ENCODE results near the gene MTAP. TPM values are rescaled to one million over a fixed set of nuclear protein-coding genes. Genes with fewer than 3 reads are reported as not detected.
A peak's percentile ranks its signal among the peaks of the same experiment; 100 is the strongest.

MTAP gene
- total and polyA plus RNA-seq, 2 experiments from 2014 or later: 21.5 to 23.0 TPM

- H3K36me3 ChIP-seq: no peaks in the 10 kb centered on the region
- TF ChIP-seq CTCF (IDR thresholded peaks at IDR 0.05; ENCODE audit: low read depth, low read length): no peak
- no peaks in the 10 kb centered on the region for H3K4me1 ChIP-seq (ENCODE audit: low read depth)
- peaks cover 89% of the 10 kb centered on the region for H3K27me3 ChIP-seq
- peak in 1 of 2 donors; percentile 80 for DNase-seq (ENCODE audit: low read depth in 1 of 2, low spot score in 1 of 2)
- no peak overlapping the region for H3K27ac ChIP-seq
- H3K9me3 ChIP-seq (ENCODE audit: low read depth): no peaks in the 10 kb centered on the region
- peak overlapping the region; percentile 13 for H3K4me3 ChIP-seq
These were observed 162.5 kb downstream of the MTAP start for GRCh38 chr9:21964925-21965385.

GRCh38 chr9:21965401-21965951 lies 163.0 kb downstream of the MTAP start:
- Histone ChIP-seq H3K4me1 (ENCODE audit: low read depth) (no peaks in the 10 kb centered on the region), H3K27ac (no peak overlapping the region), H3K36me3 (no peaks in the 10 kb centered on the region), H3K4me3 (peak overlapping the region; percentile 13), H3K27me3 (peaks cover 94% of the 10 kb centered on the region), H3K9me3 (ENCODE audit: low read depth) (no peaks in the 10 kb centered on the region)
- DNase-seq (ENCODE audit: low read depth in 1 of 2, low spot score in 1 of 2): peak; percentile 79 to 82
- TF ChIP-seq CTCF (IDR thresholded peaks at IDR 0.05; ENCODE audit: low read depth, low read length): peak; percentile 83

- no peak for DNase-seq (ENCODE audit: low read depth in 1 of 2, low spot score in 1 of 2)
These were observed 163.9 kb downstream of the MTAP start for GRCh38 chr9:21966140-21966851.

GRCh38 chr9:21967169-21967568 lies 164.7 kb downstream of the MTAP start:
- Histone ChIP-seq H3K27ac (no peak overlapping the region), H3K27me3 (peaks cover 99% of the 10 kb centered on the region), H3K9me3 (ENCODE audit: low read depth) (no peaks in the 10 kb centered on the region), H3K4me1 (ENCODE audit: low read depth) (no peaks in the 10 kb centered on the region), H3K36me3 (no peaks in the 10 kb centered on the region), H3K4me3 (no peak overlapping the region)
- TF ChIP-seq CTCF (IDR thresholded peaks at IDR 0.05; ENCODE audit: low read depth, low read length): no peak
- DNase-seq (ENCODE audit: low read depth in 1 of 2, low spot score in 1 of 2): no peak

More at GRCh38 chr9:21966140-21966851, 163.9 kb downstream of the MTAP start:
- Histone ChIP-seq H3K9me3 (ENCODE audit: low read depth) (no peaks in the 10 kb centered on the region), H3K36me3 (no peaks in the 10 kb centered on the region), H3K4me1 (ENCODE audit: low read depth) (no peaks in the 10 kb centered on the region), H3K27ac (no peak overlapping the region), H3K27me3 (peaks cover 99% of the 10 kb centered on the region), H3K4me3 (no peak overlapping the region)
- TF ChIP-seq CTCF (IDR thresholded peaks at IDR 0.05; ENCODE audit: low read depth, low read length): no peak

- no peaks in the 10 kb centered on the region for H3K9me3 ChIP-seq (ENCODE audit: low read depth)
- no peaks in the 10 kb centered on the region for H3K36me3 ChIP-seq
- DNase-seq (ENCODE audit: low read depth in 1 of 2, low spot score in 1 of 2): no peak
- H3K4me1 ChIP-seq (ENCODE audit: low read depth): no peaks in the 10 kb centered on the region
- no peak for TF ChIP-seq CTCF (IDR thresholded peaks at IDR 0.05; ENCODE audit: low read depth, low read length)
- no peak overlapping the region for H3K4me3 ChIP-seq
- H3K27ac ChIP-seq: no peak overlapping the region
- peaks cover 100% of the 10 kb centered on the region for H3K27me3 ChIP-seq
These were observed 165.3 kb downstream of the MTAP start for GRCh38 chr9:21967702-21968101.
